ENCODE data around the gene TDRD15. TPM values are rescaled to one million over a fixed set of nuclear protein-coding genes. Genes with fewer than 3 reads are reported as not detected.

The TDRD15 gene
- total RNA-seq, 6 experiments from 2014 or later, result 0.32 to 2.4 (median 1.2) TPM

DNA sequence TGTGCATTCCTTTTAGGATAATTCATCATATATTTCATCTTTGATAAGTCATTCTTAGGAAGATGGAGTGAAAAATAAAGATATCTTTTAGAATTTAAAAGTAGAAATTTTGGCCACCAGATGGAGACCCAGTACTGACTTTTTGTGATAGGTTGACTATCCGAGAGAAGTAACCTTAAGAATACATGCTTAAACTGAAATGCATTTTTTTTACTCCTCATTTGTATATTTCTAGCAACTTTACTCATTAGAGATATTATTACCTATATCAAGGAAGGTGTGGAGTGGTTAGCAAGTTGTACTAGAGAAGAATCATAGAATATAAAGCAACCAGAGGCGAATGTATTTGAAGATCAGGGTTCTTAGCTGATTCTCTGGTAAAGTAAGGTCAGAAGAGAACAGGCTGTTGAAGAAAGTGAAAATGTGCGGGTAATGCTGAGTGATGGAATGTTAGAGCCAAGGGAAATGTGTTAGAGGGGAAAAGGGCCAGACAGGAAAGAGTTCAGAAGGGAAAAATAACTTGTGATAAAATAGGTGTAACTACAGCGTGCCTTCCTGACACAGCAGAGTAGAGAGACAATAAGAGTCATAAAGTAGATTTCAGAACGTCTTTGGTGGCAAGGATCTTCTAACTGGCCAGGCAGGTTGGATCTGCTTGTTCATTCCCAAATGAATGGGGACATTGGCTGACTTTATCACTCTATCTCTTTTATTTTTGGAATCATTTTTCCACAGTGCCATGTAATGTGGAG lies 52.3 kb downstream of the TDRD15 start:
- TF ChIP-seq, protein P1, sequence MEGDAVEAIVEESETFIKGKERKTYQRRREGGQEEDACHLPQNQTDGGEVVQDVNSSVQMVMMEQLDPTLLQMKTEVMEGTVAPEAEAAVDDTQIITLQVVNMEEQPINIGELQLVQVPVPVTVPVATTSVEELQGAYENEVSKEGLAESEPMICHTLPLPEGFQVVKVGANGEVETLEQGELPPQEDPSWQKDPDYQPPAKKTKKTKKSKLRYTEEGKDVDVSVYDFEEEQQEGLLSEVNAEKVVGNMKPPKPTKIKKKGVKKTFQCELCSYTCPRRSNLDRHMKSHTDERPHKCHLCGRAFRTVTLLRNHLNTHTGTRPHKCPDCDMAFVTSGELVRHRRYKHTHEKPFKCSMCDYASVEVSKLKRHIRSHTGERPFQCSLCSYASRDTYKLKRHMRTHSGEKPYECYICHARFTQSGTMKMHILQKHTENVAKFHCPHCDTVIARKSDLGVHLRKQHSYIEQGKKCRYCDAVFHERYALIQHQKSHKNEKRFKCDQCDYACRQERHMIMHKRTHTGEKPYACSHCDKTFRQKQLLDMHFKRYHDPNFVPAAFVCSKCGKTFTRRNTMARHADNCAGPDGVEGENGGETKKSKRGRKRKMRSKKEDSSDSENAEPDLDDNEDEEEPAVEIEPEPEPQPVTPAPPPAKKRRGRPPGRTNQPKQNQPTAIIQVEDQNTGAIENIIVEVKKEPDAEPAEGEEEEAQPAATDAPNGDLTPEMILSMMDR (IDR thresholded peaks at IDR 0.05), result peak; percentile 38 to 48 (median 43)
- no peak for TF ChIP-seq POLR2A (IDR thresholded peaks at IDR 0.05)
- ATAC-seq (peak in 3 of 4 donors; percentile 30 to 67 (median 59)), DNase-seq (no peak)
- 29% methylated on average over 5 of the region's 5 CpGs for WGBS (ENCODE audit: insufficient coverage, low coverage, low lambda C conversion rate, missing lambda C conversion rate)
- Histone ChIP-seq H3K36me3 (no peaks in the 10 kb centered on the region), H3K4me3 (no peak overlapping the region), H3K4me1 (no peaks in the 10 kb centered on the region), H3K9me3 (no peaks in the 10 kb centered on the region), H3K27me3 (no peaks in the 10 kb centered on the region), H3K27ac (no peak overlapping the region)
- intact Hi-C loops (cut with DNase I), result no loop called here

DNA sequence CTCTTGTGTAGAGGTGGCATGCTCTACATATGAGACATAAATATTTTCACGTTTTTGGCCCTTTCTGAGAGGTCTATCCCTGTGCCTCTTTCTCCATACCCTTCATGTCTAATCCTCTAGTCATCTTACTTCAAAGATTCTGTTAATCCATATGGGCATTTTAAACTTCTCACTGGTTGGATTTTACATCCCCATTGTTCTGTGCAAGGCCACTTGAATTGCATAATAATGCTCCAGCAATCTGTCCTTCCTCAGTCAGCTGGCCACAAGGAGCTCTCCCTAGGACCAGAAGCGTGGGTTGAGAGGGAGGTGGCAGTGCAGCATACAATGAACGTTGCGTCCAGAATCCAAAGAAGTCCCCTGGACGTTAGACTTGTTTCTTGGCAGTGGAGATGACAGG lies 58.2 kb downstream of the TDRD15 start:
- TF ChIP-seq, protein P1 (IDR thresholded peaks at IDR 0.05), result no peak
- TF ChIP-seq POLR2A (IDR thresholded peaks at IDR 0.05), result no peak
- no peak for DNase-seq
- intact Hi-C loops (cut with DNase I), result no loop called here
- no peak overlapping the region for H3K27ac ChIP-seq
- WGBS (ENCODE audit: insufficient coverage, low coverage, low lambda C conversion rate, missing lambda C conversion rate), result 68% methylated on average over 5 of the region's 5 CpGs
- H3K36me3 ChIP-seq, result no peaks in the 10 kb centered on the region
- no peaks in the 10 kb centered on the region for H3K4me1 ChIP-seq
- H3K9me3 ChIP-seq, result no peaks in the 10 kb centered on the region
- H3K4me3 ChIP-seq, result no peak overlapping the region
- no peak for ATAC-seq
- no peaks in the 10 kb centered on the region for H3K27me3 ChIP-seq

DNA sequence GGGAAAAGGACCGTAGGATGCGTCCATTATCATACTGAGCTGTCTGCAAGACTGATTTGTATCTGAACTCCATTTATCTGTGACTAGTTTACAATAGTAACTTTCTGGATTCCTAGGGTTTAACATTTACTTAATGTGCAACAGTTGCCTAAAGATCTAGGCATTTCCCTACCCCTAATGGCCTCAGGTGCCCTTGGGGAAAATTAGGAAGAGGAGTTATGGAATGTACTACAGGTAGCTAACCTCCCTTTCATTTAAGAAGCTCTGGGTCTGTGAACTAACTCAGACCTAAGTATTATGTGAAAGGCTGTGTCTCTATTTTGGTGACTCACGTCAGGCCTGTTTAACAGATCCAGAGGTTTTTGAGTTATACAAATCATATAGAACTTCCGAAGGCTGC lies 59.5 kb downstream of the TDRD15 start:
- no peak overlapping the region for H3K27ac ChIP-seq
- intact Hi-C loops (cut with DNase I), result no loop called here
- H3K4me3 ChIP-seq, result no peak overlapping the region
- no peak for TF ChIP-seq POLR2A (IDR thresholded peaks at IDR 0.05)
- TF ChIP-seq, protein P1 (IDR thresholded peaks at IDR 0.05), result no peak
- no peaks in the 10 kb centered on the region for H3K27me3 ChIP-seq
- 65% methylated on average over 4 of the region's 4 CpGs for WGBS (ENCODE audit: insufficient coverage, low coverage, low lambda C conversion rate, missing lambda C conversion rate)
- no peaks in the 10 kb centered on the region for H3K4me1 ChIP-seq
- ATAC-seq, result no peak
- H3K36me3 ChIP-seq, result no peaks in the 10 kb centered on the region
- no peaks in the 10 kb centered on the region for H3K9me3 ChIP-seq
- no peak for DNase-seq

DNA sequence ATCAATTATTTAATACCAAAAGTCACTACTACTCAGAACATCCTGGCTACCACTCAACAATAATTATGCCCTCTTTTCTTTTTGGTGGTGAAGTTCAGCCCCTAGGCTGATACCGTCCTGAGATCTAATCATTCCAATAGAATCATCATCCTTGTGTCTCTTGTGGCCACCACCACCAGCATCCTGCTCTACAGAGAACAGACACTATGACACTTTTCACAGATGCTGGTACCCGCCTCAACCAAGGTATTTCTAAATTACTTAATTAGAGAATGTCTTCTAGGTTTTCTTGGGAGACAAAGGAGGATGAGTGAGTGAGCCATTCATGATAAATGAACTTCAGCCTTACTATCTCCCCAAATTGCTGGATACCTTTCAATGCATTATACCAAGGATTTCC lies 60.0 kb downstream of the TDRD15 start:
- ATAC-seq (no peak), DNase-seq (no peak)
- 48% methylated on average over 2 of the region's 2 CpGs for WGBS (ENCODE audit: insufficient coverage, low coverage, low lambda C conversion rate, missing lambda C conversion rate)
- Histone ChIP-seq H3K4me1 (no peaks in the 10 kb centered on the region), H3K4me3 (no peak overlapping the region), H3K27me3 (no peaks in the 10 kb centered on the region), H3K36me3 (no peaks in the 10 kb centered on the region), H3K9me3 (no peaks in the 10 kb centered on the region), H3K27ac (no peak overlapping the region)
- TF ChIP-seq, protein P1 (IDR thresholded peaks at IDR 0.05), result no peak
- intact Hi-C loops (cut with DNase I), result no loop called here

Measured in right lobe of liver (tissue), 6 donors.